Lower leg skin (tissue), 4 donors: Measurements from ENCODE around the gene C1orf210. TPM values are rescaled to one million over a fixed set of nuclear protein-coding genes. Genes with fewer than 3 reads are reported as not detected.

Source experiments
- DNase-seq, 2 donors: peaks; one replicate each; pipeline ENCODE4 v3.0.0-alpha.2; 2019; ENCODE audit warnings: low spot score in 2 of 2
- H3K4me3 ChIP-seq: fragments of 200-600 bp; sonication (generic); 2 replicates; pipeline ENCODE4 v1.5.1; 2017; ENCODE audit warnings: mild to moderate bottlenecking, low read depth; ENCODE audit not compliant: poor library complexity, severe bottlenecking
- POLR2A ChIP-seq, 2 donors: fragments of 450-650 bp; IDR thresholded peaks; one replicate each; pipeline ENCODE4 v1.6.1; 2016 to 2017; ENCODE audit warnings: antibody characterized with exemption in 2 of 2, mild to moderate bottlenecking in 1 of 2, moderate library complexity in 1 of 2
- WGBS, 2 donors: methylation state at CpG; one replicate each; pipeline ENCODE4 v1.1.5; 2018; 5-methylcytosine and 5-hydroxymethylcytosine counted together
- intact Hi-C: fragments of 100-400 bp; cut with DNase I; formaldehyde crosslinking; loops from one replicate; pipeline ENCODE4 v1.15.0; 2023; ENCODE audit warnings: low total_unique reads
- total RNA-seq, 4 donors: library from RNA; depleted of rRNA; stranded (reverse); fragments of >200 nt; gene quantifications; one replicate each; pipeline ENCODE4 v1.1.0, GENCODE V29; 2016
- TF ChIP-seq, protein P1 (sequence below), 3 donors: fragments of 450-650 bp; IDR thresholded peaks; one replicate each; pipeline ENCODE4 v1.5.1; 2016; ENCODE audit warnings: antibody characterized with exemption in 3 of 3, mild to moderate bottlenecking in 3 of 3, moderate library complexity in 2 of 3

C1orf210 gene
- total RNA-seq, 4 donors from 2014 or later = 16.1 to 28.2 (median 25.4) TPM

- no peak for DNase-seq
- WGBS, 2 donors = 91 to 97% methylated on average over 5 of the region's 5 CpGs
- H3K4me3 ChIP-seq = no peak overlapping the region
- no peak for TF ChIP-seq POLR2A (IDR thresholded peaks at IDR 0.05)
- TF ChIP-seq, protein P1, sequence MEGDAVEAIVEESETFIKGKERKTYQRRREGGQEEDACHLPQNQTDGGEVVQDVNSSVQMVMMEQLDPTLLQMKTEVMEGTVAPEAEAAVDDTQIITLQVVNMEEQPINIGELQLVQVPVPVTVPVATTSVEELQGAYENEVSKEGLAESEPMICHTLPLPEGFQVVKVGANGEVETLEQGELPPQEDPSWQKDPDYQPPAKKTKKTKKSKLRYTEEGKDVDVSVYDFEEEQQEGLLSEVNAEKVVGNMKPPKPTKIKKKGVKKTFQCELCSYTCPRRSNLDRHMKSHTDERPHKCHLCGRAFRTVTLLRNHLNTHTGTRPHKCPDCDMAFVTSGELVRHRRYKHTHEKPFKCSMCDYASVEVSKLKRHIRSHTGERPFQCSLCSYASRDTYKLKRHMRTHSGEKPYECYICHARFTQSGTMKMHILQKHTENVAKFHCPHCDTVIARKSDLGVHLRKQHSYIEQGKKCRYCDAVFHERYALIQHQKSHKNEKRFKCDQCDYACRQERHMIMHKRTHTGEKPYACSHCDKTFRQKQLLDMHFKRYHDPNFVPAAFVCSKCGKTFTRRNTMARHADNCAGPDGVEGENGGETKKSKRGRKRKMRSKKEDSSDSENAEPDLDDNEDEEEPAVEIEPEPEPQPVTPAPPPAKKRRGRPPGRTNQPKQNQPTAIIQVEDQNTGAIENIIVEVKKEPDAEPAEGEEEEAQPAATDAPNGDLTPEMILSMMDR (IDR thresholded peaks at IDR 0.05) = no peak
- intact Hi-C loops = no loop called here
Observed at GRCh38 chr1:43314233-43314632, 28.9 kb upstream of the C1orf210 start.

GRCh38 chr1:43313771-43314170 is 28.4 kb upstream of the C1orf210 start:
- no peak overlapping the region for H3K4me3 ChIP-seq
- DNase-seq = no peak
- WGBS, 2 donors = 79 to 88% methylated on average over 10 of the region's 10 CpGs
- TF ChIP-seq POLR2A (IDR thresholded peaks at IDR 0.05) = no peak
- TF ChIP-seq, protein P1 (IDR thresholded peaks at IDR 0.05) = no peak
- intact Hi-C loops = no loop called here

DNA sequence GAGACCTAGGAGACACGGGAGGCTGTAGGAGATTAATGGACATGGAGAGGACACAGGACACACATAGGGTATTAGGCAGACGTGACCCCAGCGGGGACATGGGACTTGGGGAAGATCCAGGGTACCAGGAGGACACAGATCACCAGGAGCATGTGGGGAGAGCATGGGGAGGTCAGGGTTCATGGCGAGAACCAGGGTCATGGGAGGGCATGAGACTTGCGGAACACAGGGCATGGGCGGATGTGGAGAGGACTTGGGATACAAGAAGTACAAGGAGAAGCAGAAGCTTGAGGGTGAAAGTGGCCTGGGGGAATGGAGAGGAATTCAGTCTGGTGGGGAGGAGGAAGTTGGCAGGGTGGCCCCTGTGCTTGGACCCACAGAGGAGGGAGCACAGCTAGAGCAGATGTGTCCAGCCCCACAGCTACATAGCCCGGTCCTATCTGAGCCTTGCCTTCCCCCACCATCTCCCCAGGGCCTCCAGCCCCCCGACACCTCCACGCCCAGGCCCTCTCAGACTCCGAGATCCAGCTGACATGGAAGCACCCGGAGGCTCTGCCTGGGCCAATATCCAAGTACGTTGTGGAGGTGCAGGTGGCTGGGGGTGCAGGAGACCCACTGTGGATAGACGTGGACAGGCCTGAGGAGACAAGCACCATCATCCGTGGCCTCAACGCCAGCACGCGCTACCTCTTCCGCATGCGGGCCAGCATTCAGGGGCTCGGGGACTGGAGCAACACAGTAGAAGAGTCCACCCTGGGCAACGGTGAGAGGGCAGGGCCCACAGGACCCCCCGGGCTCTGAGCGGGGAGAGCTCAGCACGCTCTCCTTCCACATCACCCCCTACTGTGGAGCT is 27.5 kb upstream of the C1orf210 start:
- intact Hi-C loops = no loop called here
- 90 to 92% methylated on average over 24 of the region's 24 CpGs for WGBS, 2 donors
- H3K4me3 ChIP-seq = no peak overlapping the region
- TF ChIP-seq, protein P1 (IDR thresholded peaks at IDR 0.05) = no peak
- TF ChIP-seq POLR2A (IDR thresholded peaks at IDR 0.05) = no peak
- no peak for DNase-seq

DNA sequence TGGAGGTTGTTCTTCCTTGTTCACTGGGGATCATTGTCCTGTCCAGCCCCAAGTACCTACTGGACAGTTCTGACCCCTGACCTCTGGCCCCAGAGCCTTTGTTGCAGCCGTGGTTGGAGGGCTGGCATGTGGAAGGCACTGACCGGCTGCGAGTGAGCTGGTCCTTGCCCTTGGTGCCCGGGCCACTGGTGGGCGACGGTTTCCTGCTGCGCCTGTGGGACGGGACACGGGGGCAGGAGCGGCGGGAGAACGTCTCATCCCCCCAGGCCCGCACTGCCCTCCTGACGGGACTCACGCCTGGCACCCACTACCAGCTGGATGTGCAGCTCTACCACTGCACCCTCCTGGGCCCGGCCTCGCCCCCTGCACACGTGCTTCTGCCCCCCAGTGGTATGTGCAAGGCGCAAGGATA is 26.8 kb upstream of the C1orf210 start:
- TF ChIP-seq POLR2A (IDR thresholded peaks at IDR 0.05) = no peak
- TF ChIP-seq, protein P1 (IDR thresholded peaks at IDR 0.05) = no peak
- 84 to 90% methylated on average over 7 to 19 of the region's 19 CpGs for WGBS, 2 donors
- no peak for DNase-seq
- no peak overlapping the region for H3K4me3 ChIP-seq
- intact Hi-C loops = no loop called here

GRCh38 chr1:43311521-43311920 is 26.1 kb upstream of the C1orf210 start:
- 92 to 95% methylated on average over 9 of the region's 9 CpGs for WGBS, 2 donors
- TF ChIP-seq, protein P1 (IDR thresholded peaks at IDR 0.05) = no peak
- TF ChIP-seq POLR2A (IDR thresholded peaks at IDR 0.05) = no peak
- intact Hi-C loops = no loop called here

More at GRCh38 chr1:43311521-43311920, 26.1 kb upstream of the C1orf210 start:
- no peak for DNase-seq
- no peak overlapping the region for H3K4me3 ChIP-seq
